HL-60 (cell line): ENCODE results near the gene MTG2.

Experiments
- CTCF ChIP-seq: IDR thresholded peaks from one replicate; pipeline ENCODE4 v1.5.1; 2011; ENCODE audit warnings: low read length, control low read depth, inconsistent platforms; ENCODE audit not compliant: insufficient read depth
- GABPA ChIP-seq: IDR thresholded peaks from 2 replicates; pipeline ENCODE4 v1.6.1; 2012; ENCODE audit warnings: low read depth
- POLR2AphosphoS5 ChIP-seq: IDR thresholded peaks from 2 replicates; pipeline ENCODE4 v1.6.1; 2012; ENCODE audit warnings: low read depth
- REST ChIP-seq: IDR thresholded peaks from 2 replicates; pipeline ENCODE4 v1.6.1; 2012; ENCODE audit warnings: low read depth; ENCODE audit not compliant: insufficient replicate concordance
- SPI1 ChIP-seq: IDR thresholded peaks from 2 replicates; pipeline ENCODE4 v1.6.1; 2012; ENCODE audit warnings: low read depth, mild to moderate bottlenecking, borderline replicate concordance

- no peak for TF ChIP-seq POLR2AphosphoS5
- TF ChIP-seq REST, result no peak
- TF ChIP-seq CTCF, result no peak
- TF ChIP-seq GABPA, result no peak
- no peak for TF ChIP-seq SPI1
Measured at GRCh38 chr20:62202083-62202395, 19.2 kb downstream of the MTG2 start.
